ENCODE results near the gene ANO7. TPM values are rescaled to one million over a fixed set of nuclear protein-coding genes. Genes with fewer than 3 reads are reported as not detected.

The ANO7 gene
- total RNA-seq, 1 experiment from 2014 or later: 0.84 TPM

- H3K79me2 ChIP-seq (ENCODE audit: insufficient read depth, low read length): no peaks in the 10 kb centered on the region
- H3K4me1 ChIP-seq (ENCODE audit: control insufficient read depth in 1 of 2, insufficient read depth in 2 of 2, low read length in 2 of 2): no peaks in the 10 kb centered on the region
- no peak overlapping the region for H3K9ac ChIP-seq (ENCODE audit: low read length)
- no peak overlapping the region for H3K4me3 ChIP-seq (replicated peaks in 1 of 2; ENCODE audit: low read depth in 1 of 2, low read length in 2 of 2)
- H3K27me3 ChIP-seq (ENCODE audit: insufficient read depth, low read length): no peaks in the 10 kb centered on the region
- H3K9me3 ChIP-seq (ENCODE audit: control insufficient read depth in 1 of 2, insufficient read depth in 1 of 2, low read depth in 1 of 2, low read length in 2 of 2): no peaks in the 10 kb centered on the region
- POLR2A ChIA-PET: no interaction called here
- DNase-seq (ENCODE audit: low read depth, low spot score) (no peak), ATAC-seq (no peak)
- no peak overlapping the region for H2AFZ ChIP-seq (ENCODE audit: low read depth, low read length, poor library complexity, severe bottlenecking)
- no peak overlapping the region for H3K27ac ChIP-seq (ENCODE audit: low read depth, low read length)
- CTCF ChIA-PET: no interaction called here
- H3K36me3 ChIP-seq (ENCODE audit: control insufficient read depth in 1 of 2, insufficient read depth in 2 of 2, low read length in 2 of 2): no peaks in the 10 kb centered on the region
- no peaks in the 10 kb centered on the region for H4K20me1 ChIP-seq (ENCODE audit: insufficient read depth)
- intact Hi-C loops (cut with micrococcal nuclease): no loop called here
- H3K4me2 ChIP-seq (ENCODE audit: low read length): no peak overlapping the region
- TF ChIP-seq ZFX (IDR thresholded peaks at IDR 0.05) (no peak), POLR2AphosphoS5 (IDR thresholded peaks at IDR 0.05; ENCODE audit: low read depth, low read length) (no peak), JUND (IDR thresholded peaks at IDR 0.05) (no peak), ZNF274 (IDR thresholded peaks at IDR 0.05; ENCODE audit: low read depth, low read length) (no peak)
- RAD21 ChIA-PET (ENCODE audit: low non-redundant PET in 1 of 2, low total read pairs in 2 of 2, uncharacterized antibody in 2 of 2, unreplicated experiment in 2 of 2): no interaction called here
- no peaks in the 10 kb centered on the region for H3K9me2 ChIP-seq (ENCODE audit: insufficient read depth)
- no TSS peak for BruUV-seq (replicated peaks)
Measured at GRCh38 chr2:241187101-241187917, 1.2 kb upstream of the ANO7 start.

- no peaks in the 10 kb centered on the region for H3K9me2 ChIP-seq (ENCODE audit: insufficient read depth)
- no peak for ATAC-seq
- H3K4me2 ChIP-seq (ENCODE audit: low read length): no peak overlapping the region
- H3K27ac ChIP-seq (ENCODE audit: low read depth, low read length): no peak overlapping the region
- RAD21 ChIA-PET (ENCODE audit: low non-redundant PET in 1 of 2, low total read pairs in 2 of 2, uncharacterized antibody in 2 of 2, unreplicated experiment in 2 of 2): no interaction called here
- DNase-seq (ENCODE audit: low read depth, low spot score): no peak
- no peaks in the 10 kb centered on the region for H3K9me3 ChIP-seq (ENCODE audit: control insufficient read depth in 1 of 2, insufficient read depth in 1 of 2, low read depth in 1 of 2, low read length in 2 of 2)
- H3K4me1 ChIP-seq (ENCODE audit: control insufficient read depth in 1 of 2, insufficient read depth in 2 of 2, low read length in 2 of 2): no peaks in the 10 kb centered on the region
- H3K79me2 ChIP-seq (ENCODE audit: insufficient read depth, low read length): no peaks in the 10 kb centered on the region
- no peaks in the 10 kb centered on the region for H4K20me1 ChIP-seq (ENCODE audit: insufficient read depth)
- no peak overlapping the region for H2AFZ ChIP-seq (ENCODE audit: low read depth, low read length, poor library complexity, severe bottlenecking)
- TF ChIP-seq ZFX (IDR thresholded peaks at IDR 0.05) (no peak), SRF (IDR thresholded peaks at IDR 0.05; ENCODE audit: low read depth) (no peak), EGR1 (IDR thresholded peaks at IDR 0.05; ENCODE audit: low read depth) (no peak), POLR2AphosphoS5 (IDR thresholded peaks at IDR 0.05; ENCODE audit: low read depth, low read length) (no peak), CTCF (IDR thresholded peaks at IDR 0.05 in 2 of 3, conservative IDR thresholded peaks at IDR 0.05 in 1 of 3; ENCODE audit: borderline replicate concordance in 1 of 3, insufficient read depth in 1 of 3, low read depth in 2 of 3, low read length in 2 of 3) (no peak), YY1 (IDR thresholded peaks at IDR 0.05; ENCODE audit: extremely low read depth, insufficient replicate concordance, low read depth, low read length) (no peak)
- TF ChIP-seq, protein P1, sequence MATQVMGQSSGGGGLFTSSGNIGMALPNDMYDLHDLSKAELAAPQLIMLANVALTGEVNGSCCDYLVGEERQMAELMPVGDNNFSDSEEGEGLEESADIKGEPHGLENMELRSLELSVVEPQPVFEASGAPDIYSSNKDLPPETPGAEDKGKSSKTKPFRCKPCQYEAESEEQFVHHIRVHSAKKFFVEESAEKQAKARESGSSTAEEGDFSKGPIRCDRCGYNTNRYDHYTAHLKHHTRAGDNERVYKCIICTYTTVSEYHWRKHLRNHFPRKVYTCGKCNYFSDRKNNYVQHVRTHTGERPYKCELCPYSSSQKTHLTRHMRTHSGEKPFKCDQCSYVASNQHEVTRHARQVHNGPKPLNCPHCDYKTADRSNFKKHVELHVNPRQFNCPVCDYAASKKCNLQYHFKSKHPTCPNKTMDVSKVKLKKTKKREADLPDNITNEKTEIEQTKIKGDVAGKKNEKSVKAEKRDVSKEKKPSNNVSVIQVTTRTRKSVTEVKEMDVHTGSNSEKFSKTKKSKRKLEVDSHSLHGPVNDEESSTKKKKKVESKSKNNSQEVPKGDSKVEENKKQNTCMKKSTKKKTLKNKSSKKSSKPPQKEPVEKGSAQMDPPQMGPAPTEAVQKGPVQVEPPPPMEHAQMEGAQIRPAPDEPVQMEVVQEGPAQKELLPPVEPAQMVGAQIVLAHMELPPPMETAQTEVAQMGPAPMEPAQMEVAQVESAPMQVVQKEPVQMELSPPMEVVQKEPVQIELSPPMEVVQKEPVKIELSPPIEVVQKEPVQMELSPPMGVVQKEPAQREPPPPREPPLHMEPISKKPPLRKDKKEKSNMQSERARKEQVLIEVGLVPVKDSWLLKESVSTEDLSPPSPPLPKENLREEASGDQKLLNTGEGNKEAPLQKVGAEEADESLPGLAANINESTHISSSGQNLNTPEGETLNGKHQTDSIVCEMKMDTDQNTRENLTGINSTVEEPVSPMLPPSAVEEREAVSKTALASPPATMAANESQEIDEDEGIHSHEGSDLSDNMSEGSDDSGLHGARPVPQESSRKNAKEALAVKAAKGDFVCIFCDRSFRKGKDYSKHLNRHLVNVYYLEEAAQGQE (IDR thresholded peaks at IDR 0.05; ENCODE audit: low read depth): no peak
- TF ChIP-seq, protein P2, sequence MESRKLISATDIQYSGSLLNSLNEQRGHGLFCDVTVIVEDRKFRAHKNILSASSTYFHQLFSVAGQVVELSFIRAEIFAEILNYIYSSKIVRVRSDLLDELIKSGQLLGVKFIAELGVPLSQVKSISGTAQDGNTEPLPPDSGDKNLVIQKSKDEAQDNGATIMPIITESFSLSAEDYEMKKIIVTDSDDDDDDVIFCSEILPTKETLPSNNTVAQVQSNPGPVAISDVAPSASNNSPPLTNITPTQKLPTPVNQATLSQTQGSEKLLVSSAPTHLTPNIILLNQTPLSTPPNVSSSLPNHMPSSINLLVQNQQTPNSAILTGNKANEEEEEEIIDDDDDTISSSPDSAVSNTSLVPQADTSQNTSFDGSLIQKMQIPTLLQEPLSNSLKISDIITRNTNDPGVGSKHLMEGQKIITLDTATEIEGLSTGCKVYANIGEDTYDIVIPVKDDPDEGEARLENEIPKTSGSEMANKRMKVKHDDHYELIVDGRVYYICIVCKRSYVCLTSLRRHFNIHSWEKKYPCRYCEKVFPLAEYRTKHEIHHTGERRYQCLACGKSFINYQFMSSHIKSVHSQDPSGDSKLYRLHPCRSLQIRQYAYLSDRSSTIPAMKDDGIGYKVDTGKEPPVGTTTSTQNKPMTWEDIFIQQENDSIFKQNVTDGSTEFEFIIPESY (IDR thresholded peaks at IDR 0.05; ENCODE audit: extremely low read depth, insufficient replicate concordance, low read length): no peak
- no peak overlapping the region for H3K4me3 ChIP-seq (replicated peaks in 1 of 2; ENCODE audit: low read depth in 1 of 2, low read length in 2 of 2)
- H3K27me3 ChIP-seq (ENCODE audit: insufficient read depth, low read length): no peaks in the 10 kb centered on the region
- CTCF ChIA-PET: no interaction called here
- intact Hi-C loops (cut with micrococcal nuclease): no loop called here
- H3K36me3 ChIP-seq (ENCODE audit: control insufficient read depth in 1 of 2, insufficient read depth in 2 of 2, low read length in 2 of 2): no peaks in the 10 kb centered on the region
- BruUV-seq (replicated peaks): no TSS peak
- H3K9ac ChIP-seq (ENCODE audit: low read length): no peak overlapping the region
- POLR2A ChIA-PET: no interaction called here
Measured at GRCh38 chr2:241187918-241188234, 601 bp upstream of the ANO7 start.
